Transverse colon (tissue), 4 donors: Measurements from ENCODE around the gene ZFP64.

ENCODE experiments used
- CTCF ChIP-seq, 5 experiments: fragments of 200-600 bp in 3 of 5; fragments of 450-650 bp in 2 of 5; sonication (generic) in 3 of 5; IDR thresholded peaks; 1 replicate in 2 of 5; 2 replicates in 3 of 5; pipeline ENCODE4 v1.5.1; 2016 to 2017; ENCODE audit warnings: antibody characterized with exemption in 5 of 5, inconsistent platforms in 3 of 5, mild to moderate bottlenecking in 2 of 5, moderate library complexity in 1 of 5
- POLR2AphosphoS5 ChIP-seq, 3 donors: sonication (generic); formaldehyde crosslinking; IDR thresholded peaks; one replicate each; pipeline ENCODE4 v1.6.1; 2016; ENCODE audit warnings: antibody characterized with exemption in 3 of 3

- TF ChIP-seq POLR2AphosphoS5 (IDR thresholded peaks at IDR 0.05) (peak; percentile 44 to 75 (median 69)), CTCF (IDR thresholded peaks at IDR 0.05) (peak in 4 of 5 experiments; percentile 39 to 60 (median 43))
These were observed at the start of gene ZFP64 for GRCh38 chr20:52191132-52191915.
